ENCODE data around the gene ANO2. TPM values are rescaled to one million over a fixed set of nuclear protein-coding genes. Genes with fewer than 3 reads are reported as not detected.

ANO2 gene
- total RNA-seq, 6 experiments from 2014 or later, result 0.15 to 0.51 (median 0.25) TPM; not detected in 3

DNA sequence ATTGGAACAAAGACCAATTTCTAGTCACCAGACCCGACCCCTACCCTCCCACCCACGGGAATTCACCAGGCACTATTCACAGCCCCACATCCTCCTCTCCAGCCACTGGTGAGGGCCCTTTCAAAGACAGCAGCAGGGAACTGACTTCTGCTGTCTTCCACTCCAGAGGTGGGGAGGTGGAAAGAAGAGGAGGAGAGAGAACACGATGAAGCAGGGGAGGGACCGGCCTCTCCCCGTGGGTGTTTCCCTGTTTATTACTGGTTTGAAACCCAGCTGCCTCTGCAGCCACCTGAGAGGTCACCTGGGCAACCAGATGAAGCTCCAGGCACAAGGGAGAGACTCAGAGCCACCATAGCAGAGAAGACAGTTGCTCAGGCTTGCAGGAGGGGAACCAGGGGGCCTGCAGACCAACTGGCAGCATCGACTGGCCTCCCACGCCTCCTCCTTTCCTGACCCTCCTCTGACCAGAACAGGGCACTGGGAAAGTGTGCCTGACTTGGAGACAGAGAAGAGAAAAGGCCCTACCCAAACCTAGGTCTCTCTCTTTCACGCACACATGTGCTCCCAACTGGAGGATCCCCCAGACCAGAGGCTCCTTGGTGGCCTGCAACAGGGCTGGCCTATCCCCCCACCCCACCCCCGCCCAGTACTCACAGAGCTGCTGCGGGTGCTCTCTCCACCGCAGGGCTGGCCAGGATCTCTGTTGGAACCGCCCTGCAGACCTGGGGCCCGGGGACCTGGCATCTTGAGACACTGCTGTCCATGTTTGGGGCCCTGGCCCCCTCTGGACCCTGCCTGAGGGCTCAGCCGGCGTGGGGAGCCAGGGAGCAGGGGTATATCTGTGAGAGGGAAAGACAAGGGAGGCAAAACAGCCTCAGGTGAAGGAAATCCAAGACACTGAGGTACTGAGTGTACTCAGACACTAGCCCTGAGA lies 22.8 kb downstream of the ANO2 start:
- no peak overlapping the region for H3K27ac Mint-ChIP-seq
- no peaks in the 10 kb centered on the region for H3K36me3 Mint-ChIP-seq (ENCODE audit: low read depth)
- H3K9me3 Mint-ChIP-seq, result no peaks in the 10 kb centered on the region; the same call in 1 of the 2 replicates
- no peaks in the 10 kb centered on the region for H3K4me1 Mint-ChIP-seq (ENCODE audit: low read depth)
- peaks cover 14% of the 10 kb centered on the region for H3K27me3 Mint-ChIP-seq (ENCODE audit: insufficient read depth)
- no peak overlapping the region for H3K4me3 Mint-ChIP-seq
- DNase-seq, result no peak
- TF ChIP-seq, protein P1, sequence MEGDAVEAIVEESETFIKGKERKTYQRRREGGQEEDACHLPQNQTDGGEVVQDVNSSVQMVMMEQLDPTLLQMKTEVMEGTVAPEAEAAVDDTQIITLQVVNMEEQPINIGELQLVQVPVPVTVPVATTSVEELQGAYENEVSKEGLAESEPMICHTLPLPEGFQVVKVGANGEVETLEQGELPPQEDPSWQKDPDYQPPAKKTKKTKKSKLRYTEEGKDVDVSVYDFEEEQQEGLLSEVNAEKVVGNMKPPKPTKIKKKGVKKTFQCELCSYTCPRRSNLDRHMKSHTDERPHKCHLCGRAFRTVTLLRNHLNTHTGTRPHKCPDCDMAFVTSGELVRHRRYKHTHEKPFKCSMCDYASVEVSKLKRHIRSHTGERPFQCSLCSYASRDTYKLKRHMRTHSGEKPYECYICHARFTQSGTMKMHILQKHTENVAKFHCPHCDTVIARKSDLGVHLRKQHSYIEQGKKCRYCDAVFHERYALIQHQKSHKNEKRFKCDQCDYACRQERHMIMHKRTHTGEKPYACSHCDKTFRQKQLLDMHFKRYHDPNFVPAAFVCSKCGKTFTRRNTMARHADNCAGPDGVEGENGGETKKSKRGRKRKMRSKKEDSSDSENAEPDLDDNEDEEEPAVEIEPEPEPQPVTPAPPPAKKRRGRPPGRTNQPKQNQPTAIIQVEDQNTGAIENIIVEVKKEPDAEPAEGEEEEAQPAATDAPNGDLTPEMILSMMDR (IDR thresholded peaks at IDR 0.05), result no peak

- H3K27me3 Mint-ChIP-seq (ENCODE audit: insufficient read depth), result peaks cover 11% of the 10 kb centered on the region
- H3K4me3 Mint-ChIP-seq, result no peak overlapping the region
- H3K27ac Mint-ChIP-seq, result no peak overlapping the region
- no peaks in the 10 kb centered on the region for H3K4me1 Mint-ChIP-seq (ENCODE audit: low read depth)
- H3K36me3 Mint-ChIP-seq (ENCODE audit: low read depth), result no peaks in the 10 kb centered on the region
- H3K9me3 Mint-ChIP-seq, result no peaks in the 10 kb centered on the region; the same call in 1 of the 2 replicates
- TF ChIP-seq, protein P1 (IDR thresholded peaks at IDR 0.05), result no peak
- no peak for DNase-seq
Observed at GRCh38 chr12:5921027-5921909, 23.8 kb downstream of the ANO2 start.

- DNase-seq, result no peak
- Mint-ChIP-seq H3K27ac (no peak overlapping the region), H3K9me3 (no peaks in the 10 kb centered on the region), H3K4me3 (no peak overlapping the region), H3K36me3 (ENCODE audit: low read depth) (no peaks in the 10 kb centered on the region), H3K4me1 (ENCODE audit: low read depth) (no peaks in the 10 kb centered on the region), H3K27me3 (ENCODE audit: insufficient read depth) (peaks cover 24% of the 10 kb centered on the region)
- TF ChIP-seq, protein P1 (IDR thresholded peaks at IDR 0.05), result no peak
Observed at GRCh38 chr12:5916785-5917290, 28.2 kb downstream of the ANO2 start.

DNA sequence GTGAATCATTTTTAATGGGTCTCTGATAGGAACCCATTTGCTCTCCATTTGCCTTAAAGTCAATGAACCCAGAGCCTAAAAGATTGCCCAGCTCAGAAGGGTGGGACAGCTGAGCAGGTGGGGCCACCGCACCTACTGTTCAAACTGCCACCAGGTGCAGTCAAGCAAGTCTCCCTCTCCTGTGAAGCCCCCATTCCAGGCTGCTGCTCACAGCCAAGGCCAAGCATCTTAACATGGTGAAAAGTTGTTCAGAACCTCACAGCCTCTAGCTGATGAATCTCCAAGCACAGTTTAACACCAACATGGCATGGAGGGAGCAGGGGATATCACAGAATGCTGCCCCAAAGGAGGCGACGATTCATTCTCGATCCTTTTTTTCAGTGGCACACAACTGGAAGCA lies 29.5 kb downstream of the ANO2 start:
- Mint-ChIP-seq H3K4me3 (no peak overlapping the region), H3K36me3 (ENCODE audit: low read depth) (no peaks in the 10 kb centered on the region), H3K27me3 (ENCODE audit: insufficient read depth) (peaks cover 30% of the 10 kb centered on the region), H3K4me1 (ENCODE audit: low read depth) (no peaks in the 10 kb centered on the region), H3K9me3 (no peaks in the 10 kb centered on the region), H3K27ac (no peak overlapping the region)
- TF ChIP-seq, protein P1 (IDR thresholded peaks at IDR 0.05), result no peak
- DNase-seq, result no peak

GRCh38 chr12:5914387-5915149 lies 30.5 kb downstream of the ANO2 start:
- DNase-seq, result no peak
- Mint-ChIP-seq H3K27ac (no peak overlapping the region), H3K27me3 (ENCODE audit: insufficient read depth) (peaks cover 30% of the 10 kb centered on the region), H3K9me3 (no peaks in the 10 kb centered on the region), H3K4me3 (no peak overlapping the region), H3K4me1 (ENCODE audit: low read depth) (no peaks in the 10 kb centered on the region), H3K36me3 (ENCODE audit: low read depth) (no peaks in the 10 kb centered on the region)
- TF ChIP-seq, protein P1 (IDR thresholded peaks at IDR 0.05), result no peak

Data from HFFc6 (cell line).